ENCODE data around the gene SLC38A1. TPM values are rescaled to one million over a fixed set of nuclear protein-coding genes. Genes with fewer than 3 reads are reported as not detected.

The SLC38A1 gene
- total and polyA plus RNA-seq, 2 experiments from 2014 or later, result 114 to 234 TPM

DNA sequence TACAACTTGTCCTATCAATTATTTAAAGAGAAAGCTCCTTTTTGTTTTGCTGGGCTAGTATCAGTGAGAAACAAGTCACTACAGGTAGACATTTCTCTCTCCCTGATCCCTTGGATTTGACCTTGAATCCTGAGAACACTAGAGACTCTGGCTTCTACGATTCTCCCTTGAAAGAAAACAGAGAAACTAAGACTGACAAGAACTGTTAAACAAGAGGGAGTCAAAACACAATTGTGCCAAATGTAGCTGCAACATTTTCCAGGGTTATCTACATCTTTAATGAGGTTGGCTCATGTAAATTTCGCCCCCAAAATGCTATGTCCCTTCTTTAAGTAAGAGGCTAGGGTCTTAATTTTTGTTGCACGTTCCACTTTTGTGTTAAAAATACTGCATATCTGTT lies 62.4 kb downstream of the SLC38A1 start:
- Histone ChIP-seq H2AFZ (no peak overlapping the region), H3K4me2 (no peak overlapping the region), H3K36me3 (ENCODE audit: insufficient read depth) (peaks cover 59% of the 10 kb centered on the region), H3K4me1 (ENCODE audit: insufficient read depth) (peaks cover 15% of the 10 kb centered on the region; the same call in 1 of the 2 replicates), H3F3A (replicated peaks; ENCODE audit: low read depth) (no peaks in the 10 kb centered on the region), H3K9me2 (ENCODE audit: insufficient read depth) (no peaks in the 10 kb centered on the region), H3K27me3 (ENCODE audit: insufficient read depth) (no peaks in the 10 kb centered on the region), H4K20me1 (replicated peaks; ENCODE audit: insufficient read depth) (peaks cover 11% of the 10 kb centered on the region; the same call in 1 of the 2 replicates), H3K4me3 (no peak overlapping the region), H3K27ac (ENCODE audit: low read depth) (peak overlapping the region; percentile 62), H3K79me2 (replicated peaks; ENCODE audit: insufficient read depth) (peaks cover 39% of the 10 kb centered on the region)
- DNase-seq (ENCODE audit: low spot score), result no peak
- peak overlapping the region; percentile 60; the same call in 1 of the 2 replicates for H3K27ac Mint-ChIP-seq
- no peak for ATAC-seq
- no peak for TF ChIP-seq STAT1 (IDR thresholded peaks at IDR 0.05; ENCODE audit: unreplicated experiment)
- TF ChIP-seq EZH2 (IDR thresholded peaks at IDR 0.05; ENCODE audit: low read depth, unreplicated experiment), result no peak
- TF ChIP-seq, protein P1, sequence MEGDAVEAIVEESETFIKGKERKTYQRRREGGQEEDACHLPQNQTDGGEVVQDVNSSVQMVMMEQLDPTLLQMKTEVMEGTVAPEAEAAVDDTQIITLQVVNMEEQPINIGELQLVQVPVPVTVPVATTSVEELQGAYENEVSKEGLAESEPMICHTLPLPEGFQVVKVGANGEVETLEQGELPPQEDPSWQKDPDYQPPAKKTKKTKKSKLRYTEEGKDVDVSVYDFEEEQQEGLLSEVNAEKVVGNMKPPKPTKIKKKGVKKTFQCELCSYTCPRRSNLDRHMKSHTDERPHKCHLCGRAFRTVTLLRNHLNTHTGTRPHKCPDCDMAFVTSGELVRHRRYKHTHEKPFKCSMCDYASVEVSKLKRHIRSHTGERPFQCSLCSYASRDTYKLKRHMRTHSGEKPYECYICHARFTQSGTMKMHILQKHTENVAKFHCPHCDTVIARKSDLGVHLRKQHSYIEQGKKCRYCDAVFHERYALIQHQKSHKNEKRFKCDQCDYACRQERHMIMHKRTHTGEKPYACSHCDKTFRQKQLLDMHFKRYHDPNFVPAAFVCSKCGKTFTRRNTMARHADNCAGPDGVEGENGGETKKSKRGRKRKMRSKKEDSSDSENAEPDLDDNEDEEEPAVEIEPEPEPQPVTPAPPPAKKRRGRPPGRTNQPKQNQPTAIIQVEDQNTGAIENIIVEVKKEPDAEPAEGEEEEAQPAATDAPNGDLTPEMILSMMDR (conservative IDR thresholded peaks at IDR 0.05; ENCODE audit: low read depth in 2 of 2), result no peak
- TF ChIP-seq, protein P2, sequence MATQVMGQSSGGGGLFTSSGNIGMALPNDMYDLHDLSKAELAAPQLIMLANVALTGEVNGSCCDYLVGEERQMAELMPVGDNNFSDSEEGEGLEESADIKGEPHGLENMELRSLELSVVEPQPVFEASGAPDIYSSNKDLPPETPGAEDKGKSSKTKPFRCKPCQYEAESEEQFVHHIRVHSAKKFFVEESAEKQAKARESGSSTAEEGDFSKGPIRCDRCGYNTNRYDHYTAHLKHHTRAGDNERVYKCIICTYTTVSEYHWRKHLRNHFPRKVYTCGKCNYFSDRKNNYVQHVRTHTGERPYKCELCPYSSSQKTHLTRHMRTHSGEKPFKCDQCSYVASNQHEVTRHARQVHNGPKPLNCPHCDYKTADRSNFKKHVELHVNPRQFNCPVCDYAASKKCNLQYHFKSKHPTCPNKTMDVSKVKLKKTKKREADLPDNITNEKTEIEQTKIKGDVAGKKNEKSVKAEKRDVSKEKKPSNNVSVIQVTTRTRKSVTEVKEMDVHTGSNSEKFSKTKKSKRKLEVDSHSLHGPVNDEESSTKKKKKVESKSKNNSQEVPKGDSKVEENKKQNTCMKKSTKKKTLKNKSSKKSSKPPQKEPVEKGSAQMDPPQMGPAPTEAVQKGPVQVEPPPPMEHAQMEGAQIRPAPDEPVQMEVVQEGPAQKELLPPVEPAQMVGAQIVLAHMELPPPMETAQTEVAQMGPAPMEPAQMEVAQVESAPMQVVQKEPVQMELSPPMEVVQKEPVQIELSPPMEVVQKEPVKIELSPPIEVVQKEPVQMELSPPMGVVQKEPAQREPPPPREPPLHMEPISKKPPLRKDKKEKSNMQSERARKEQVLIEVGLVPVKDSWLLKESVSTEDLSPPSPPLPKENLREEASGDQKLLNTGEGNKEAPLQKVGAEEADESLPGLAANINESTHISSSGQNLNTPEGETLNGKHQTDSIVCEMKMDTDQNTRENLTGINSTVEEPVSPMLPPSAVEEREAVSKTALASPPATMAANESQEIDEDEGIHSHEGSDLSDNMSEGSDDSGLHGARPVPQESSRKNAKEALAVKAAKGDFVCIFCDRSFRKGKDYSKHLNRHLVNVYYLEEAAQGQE (IDR thresholded peaks at IDR 0.05; ENCODE audit: unreplicated experiment), result no peak
- TF ChIP-seq, protein P3, sequence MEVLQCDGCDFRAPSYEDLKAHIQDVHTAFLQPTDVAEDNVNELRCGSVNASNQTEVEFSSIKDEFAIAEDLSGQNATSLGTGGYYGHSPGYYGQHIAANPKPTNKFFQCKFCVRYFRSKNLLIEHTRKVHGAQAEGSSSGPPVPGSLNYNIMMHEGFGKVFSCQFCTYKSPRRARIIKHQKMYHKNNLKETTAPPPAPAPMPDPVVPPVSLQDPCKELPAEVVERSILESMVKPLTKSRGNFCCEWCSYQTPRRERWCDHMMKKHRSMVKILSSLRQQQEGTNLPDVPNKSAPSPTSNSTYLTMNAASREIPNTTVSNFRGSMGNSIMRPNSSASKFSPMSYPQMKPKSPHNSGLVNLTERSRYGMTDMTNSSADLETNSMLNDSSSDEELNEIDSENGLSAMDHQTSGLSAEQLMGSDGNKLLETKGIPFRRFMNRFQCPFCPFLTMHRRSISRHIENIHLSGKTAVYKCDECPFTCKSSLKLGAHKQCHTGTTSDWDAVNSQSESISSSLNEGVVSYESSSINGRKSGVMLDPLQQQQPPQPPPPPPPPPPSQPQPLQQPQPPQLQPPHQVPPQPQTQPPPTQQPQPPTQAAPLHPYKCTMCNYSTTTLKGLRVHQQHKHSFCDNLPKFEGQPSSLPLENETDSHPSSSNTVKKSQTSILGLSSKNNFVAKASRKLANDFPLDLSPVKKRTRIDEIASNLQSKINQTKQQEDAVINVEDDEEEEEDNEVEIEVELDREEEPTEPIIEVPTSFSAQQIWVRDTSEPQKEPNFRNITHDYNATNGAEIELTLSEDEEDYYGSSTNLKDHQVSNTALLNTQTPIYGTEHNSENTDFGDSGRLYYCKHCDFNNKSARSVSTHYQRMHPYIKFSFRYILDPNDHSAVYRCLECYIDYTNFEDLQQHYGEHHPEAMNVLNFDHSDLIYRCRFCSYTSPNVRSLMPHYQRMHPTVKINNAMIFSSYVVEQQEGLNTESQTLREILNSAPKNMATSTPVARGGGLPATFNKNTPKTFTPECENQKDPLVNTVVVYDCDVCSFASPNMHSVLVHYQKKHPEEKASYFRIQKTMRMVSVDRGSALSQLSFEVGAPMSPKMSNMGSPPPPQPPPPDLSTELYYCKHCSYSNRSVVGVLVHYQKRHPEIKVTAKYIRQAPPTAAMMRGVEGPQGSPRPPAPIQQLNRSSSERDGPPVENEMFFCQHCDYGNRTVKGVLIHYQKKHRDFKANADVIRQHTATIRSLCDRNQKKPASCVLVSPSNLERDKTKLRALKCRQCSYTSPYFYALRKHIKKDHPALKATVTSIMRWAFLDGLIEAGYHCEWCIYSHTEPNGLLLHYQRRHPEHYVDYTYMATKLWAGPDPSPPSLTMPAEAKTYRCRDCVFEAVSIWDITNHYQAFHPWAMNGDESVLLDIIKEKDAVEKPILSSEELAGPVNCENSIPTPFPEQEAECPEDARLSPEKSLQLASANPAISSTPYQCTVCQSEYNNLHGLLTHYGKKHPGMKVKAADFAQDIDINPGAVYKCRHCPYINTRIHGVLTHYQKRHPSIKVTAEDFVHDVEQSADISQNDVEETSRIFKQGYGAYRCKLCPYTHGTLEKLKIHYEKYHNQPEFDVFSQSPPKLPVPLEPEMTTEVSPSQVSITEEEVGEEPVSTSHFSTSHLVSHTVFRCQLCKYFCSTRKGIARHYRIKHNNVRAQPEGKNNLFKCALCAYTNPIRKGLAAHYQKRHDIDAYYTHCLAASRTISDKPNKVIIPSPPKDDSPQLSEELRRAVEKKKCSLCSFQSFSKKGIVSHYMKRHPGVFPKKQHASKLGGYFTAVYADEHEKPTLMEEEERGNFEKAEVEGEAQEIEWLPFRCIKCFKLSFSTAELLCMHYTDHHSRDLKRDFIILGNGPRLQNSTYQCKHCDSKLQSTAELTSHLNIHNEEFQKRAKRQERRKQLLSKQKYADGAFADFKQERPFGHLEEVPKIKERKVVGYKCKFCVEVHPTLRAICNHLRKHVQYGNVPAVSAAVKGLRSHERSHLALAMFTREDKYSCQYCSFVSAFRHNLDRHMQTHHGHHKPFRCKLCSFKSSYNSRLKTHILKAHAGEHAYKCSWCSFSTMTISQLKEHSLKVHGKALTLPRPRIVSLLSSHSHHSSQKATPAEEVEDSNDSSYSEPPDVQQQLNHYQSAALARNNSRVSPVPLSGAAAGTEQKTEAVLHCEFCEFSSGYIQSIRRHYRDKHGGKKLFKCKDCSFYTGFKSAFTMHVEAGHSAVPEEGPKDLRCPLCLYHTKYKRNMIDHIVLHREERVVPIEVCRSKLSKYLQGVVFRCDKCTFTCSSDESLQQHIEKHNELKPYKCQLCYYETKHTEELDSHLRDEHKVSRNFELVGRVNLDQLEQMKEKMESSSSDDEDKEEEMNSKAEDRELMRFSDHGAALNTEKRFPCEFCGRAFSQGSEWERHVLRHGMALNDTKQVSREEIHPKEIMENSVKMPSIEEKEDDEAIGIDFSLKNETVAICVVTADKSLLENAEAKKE (CRISPR knock-in tag; IDR thresholded peaks at IDR 0.05), result no peak
- TF ChIP-seq JUNB (IDR thresholded peaks at IDR 0.05; ENCODE audit: unreplicated experiment), result no peak
- TF ChIP-seq ZNF114 (CRISPR knock-in tag; IDR thresholded peaks at IDR 0.05), result no peak
- no peak for TF ChIP-seq NANOG (IDR thresholded peaks at IDR 0.05; ENCODE audit: borderline replicate concordance)
- peaks cover 32% of the 10 kb centered on the region for H3K4me1 Mint-ChIP-seq
- H3K27me3 Mint-ChIP-seq (ENCODE audit: insufficient read depth, low read depth, poor library complexity), result no peaks in the 10 kb centered on the region
- no peaks in the 10 kb centered on the region for H3K9me3 Mint-ChIP-seq
- peaks cover 96% of the 10 kb centered on the region for H3K36me3 Mint-ChIP-seq (ENCODE audit: low read depth)
- no peak overlapping the region for H3K4me3 Mint-ChIP-seq

Data from GM23338 (cell line).